Peyer's patch (tissue), 4 donors: Measurements from ENCODE around the gene CCDC85A. TPM values are rescaled to one million over a fixed set of nuclear protein-coding genes. Genes with fewer than 3 reads are reported as not detected.

Experiments used
- DNase-seq, 3 donors: peaks; one replicate each; pipeline ENCODE4 v3.0.0-alpha.2; 2017 to 2019
- H3K27ac ChIP-seq, 4 donors: fragments of 200-600 bp; sonication (generic); one replicate each; pipeline ENCODE4 v1.5.1; 2016 to 2019
- H3K27me3 ChIP-seq, 2 donors: fragments of 200-600 bp; sonication (generic); one replicate each; pipeline ENCODE4 v1.5.1; 2019
- H3K36me3 ChIP-seq, 3 donors: fragments of 200-600 bp; sonication (generic); one replicate each; pipeline ENCODE4 v1.5.1; 2016 to 2019
- H3K4me1 ChIP-seq, 4 donors: fragments of 200-600 bp; sonication (generic); one replicate each; pipeline ENCODE4 v1.5.1; 2016 to 2019
- H3K4me3 ChIP-seq, 4 donors: fragments of 200-600 bp; sonication (generic); 1 replicate in 3 of 4; 2 replicates in 1 of 4; pipeline ENCODE4 v1.5.1; 2016 to 2019; ENCODE audit warnings: mild to moderate bottlenecking in 1 of 4
- H3K9me3 ChIP-seq, 4 donors: fragments of 200-600 bp; sonication (generic); one replicate each; pipeline ENCODE4 v1.5.1; 2016 to 2019; ENCODE audit warnings: mild to moderate bottlenecking in 1 of 4
- CTCF ChIP-seq, 6 experiments: fragments of 450-650 bp in 4 of 6; fragments of 200-600 bp in 2 of 6; sonication (generic) in 1 of 6; IDR thresholded peaks; one replicate each; pipeline ENCODE4 v1.5.1; 2017 to 2019; ENCODE audit warnings: antibody characterized with exemption in 6 of 6, mild to moderate bottlenecking in 3 of 6, moderate library complexity in 1 of 6
- POLR2A ChIP-seq, 2 donors: fragments of 450-650 bp; IDR thresholded peaks; one replicate each; pipeline ENCODE4 v1.5.1; 2017; ENCODE audit warnings: antibody characterized with exemption in 2 of 2, mild to moderate bottlenecking in 2 of 2, moderate library complexity in 2 of 2
- total RNA-seq, 4 donors: library from RNA; depleted of rRNA; stranded (reverse); fragments of >200 nt; gene quantifications; one replicate each; pipeline ENCODE4 v1.1.0, GENCODE V29; 2016

CCDC85A gene
- total RNA-seq, 4 donors from 2014 or later: 1.1 to 1.7 (median 1.1) TPM; not detected in 1

- H3K4me3 ChIP-seq: no peak overlapping the region
- DNase-seq: no peak
- TF ChIP-seq CTCF (IDR thresholded peaks at IDR 0.05) (no peak), POLR2A (IDR thresholded peaks at IDR 0.05) (no peak)
These were observed 191.5 kb downstream of the CCDC85A start for GRCh38 chr2:56375251-56375650.

GRCh38 chr2:56376699-56377665 is 193.2 kb downstream of the CCDC85A start:
- DNase-seq: no peak
- no peaks in the 10 kb centered on the region for H3K9me3 ChIP-seq
- H3K27ac ChIP-seq: no peak overlapping the region
- TF ChIP-seq CTCF (IDR thresholded peaks at IDR 0.05) (no peak), POLR2A (IDR thresholded peaks at IDR 0.05) (no peak)
- H3K36me3 ChIP-seq: no peaks in the 10 kb centered on the region
- H3K4me1 ChIP-seq: no peaks in the 10 kb centered on the region
- H3K27me3 ChIP-seq: no peaks in the 10 kb centered on the region
- no peak overlapping the region for H3K4me3 ChIP-seq

More at GRCh38 chr2:56375251-56375650, 191.5 kb downstream of the CCDC85A start:
- Histone ChIP-seq H3K9me3 (no peaks in the 10 kb centered on the region), H3K27me3 (no peaks in the 10 kb centered on the region), H3K27ac (no peak overlapping the region), H3K4me1 (no peaks in the 10 kb centered on the region), H3K36me3 (no peaks in the 10 kb centered on the region)

GRCh38 chr2:56379066-56379465 is 195.3 kb downstream of the CCDC85A start:
- DNase-seq: no peak
- TF ChIP-seq POLR2A (IDR thresholded peaks at IDR 0.05): no peak
- TF ChIP-seq CTCF (IDR thresholded peaks at IDR 0.05): no peak
- Histone ChIP-seq H3K27ac (no peak overlapping the region), H3K9me3 (no peaks in the 10 kb centered on the region), H3K36me3 (no peaks in the 10 kb centered on the region), H3K4me1 (no peaks in the 10 kb centered on the region), H3K4me3 (no peak overlapping the region), H3K27me3 (no peaks in the 10 kb centered on the region)

GRCh38 chr2:56380861-56381260 is 197.1 kb downstream of the CCDC85A start:
- H3K27me3 ChIP-seq: no peaks in the 10 kb centered on the region
- no peak for DNase-seq

GRCh38 chr2:56382466-56382865 is 198.7 kb downstream of the CCDC85A start:
- TF ChIP-seq CTCF (IDR thresholded peaks at IDR 0.05): no peak
- TF ChIP-seq POLR2A (IDR thresholded peaks at IDR 0.05): no peak
- Histone ChIP-seq H3K4me3 (no peak overlapping the region), H3K27me3 (no peaks in the 10 kb centered on the region), H3K36me3 (no peaks in the 10 kb centered on the region), H3K4me1 (no peaks in the 10 kb centered on the region), H3K9me3 (no peaks in the 10 kb centered on the region), H3K27ac (no peak overlapping the region)
- no peak for DNase-seq

More at GRCh38 chr2:56380861-56381260, 197.1 kb downstream of the CCDC85A start:
- no peak for TF ChIP-seq POLR2A (IDR thresholded peaks at IDR 0.05)
- TF ChIP-seq CTCF (IDR thresholded peaks at IDR 0.05): no peak
- Histone ChIP-seq H3K9me3 (no peaks in the 10 kb centered on the region), H3K36me3 (no peaks in the 10 kb centered on the region), H3K4me3 (no peak overlapping the region), H3K4me1 (no peaks in the 10 kb centered on the region), H3K27ac (no peak overlapping the region)
